Testis (tissue), 2 donors: Measurements from ENCODE around the gene EHHADH.

Experiments used
- POLR2A ChIP-seq: fragments of 450-650 bp; IDR thresholded peaks from one replicate; pipeline ENCODE4 v1.6.1; 2017; ENCODE audit warnings: antibody characterized with exemption, mild to moderate bottlenecking, moderate library complexity
- TF ChIP-seq, protein P1 (sequence below), 3 experiments: fragments of 450-650 bp in 2 of 3; fragments of 200-600 bp in 1 of 3; sonication (generic) in 1 of 3; IDR thresholded peaks; one replicate each; pipeline ENCODE4 v1.5.1; 2016 to 2019; ENCODE audit warnings: antibody characterized with exemption in 3 of 3, mild to moderate bottlenecking in 2 of 3, moderate library complexity in 1 of 3

DNA sequence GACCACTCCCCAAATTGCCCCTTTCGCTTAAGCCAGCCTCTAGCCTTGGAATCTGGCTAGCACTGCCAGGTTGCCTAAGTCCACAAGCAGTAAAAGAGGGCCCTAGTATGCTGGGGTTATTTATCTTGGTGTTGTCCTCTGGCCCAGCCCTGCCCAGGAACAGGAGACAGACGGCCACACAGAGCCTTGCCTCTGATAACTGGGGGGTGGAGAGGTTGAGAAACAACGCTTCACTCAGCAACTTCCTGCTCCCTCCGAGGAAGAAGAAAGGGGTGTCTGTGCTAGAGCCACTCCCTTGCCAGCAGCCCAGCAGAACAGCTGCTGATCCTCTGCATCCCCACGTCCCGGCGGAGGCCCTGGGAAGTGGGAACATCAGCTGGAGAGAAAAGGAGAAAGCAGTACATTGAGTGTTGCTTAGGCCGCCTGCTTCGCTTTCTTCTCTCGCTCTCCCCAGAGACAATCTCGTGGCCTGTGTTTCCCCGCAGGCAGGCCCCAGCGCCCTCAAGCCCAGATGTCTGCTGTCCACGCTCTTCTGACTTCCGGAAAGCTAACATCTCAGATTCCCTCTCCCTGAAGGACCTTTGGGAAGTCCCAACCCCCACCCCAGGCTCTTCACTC, 78.4 kb downstream of the EHHADH start:
- no peak for TF ChIP-seq POLR2A
- TF ChIP-seq, protein P1, sequence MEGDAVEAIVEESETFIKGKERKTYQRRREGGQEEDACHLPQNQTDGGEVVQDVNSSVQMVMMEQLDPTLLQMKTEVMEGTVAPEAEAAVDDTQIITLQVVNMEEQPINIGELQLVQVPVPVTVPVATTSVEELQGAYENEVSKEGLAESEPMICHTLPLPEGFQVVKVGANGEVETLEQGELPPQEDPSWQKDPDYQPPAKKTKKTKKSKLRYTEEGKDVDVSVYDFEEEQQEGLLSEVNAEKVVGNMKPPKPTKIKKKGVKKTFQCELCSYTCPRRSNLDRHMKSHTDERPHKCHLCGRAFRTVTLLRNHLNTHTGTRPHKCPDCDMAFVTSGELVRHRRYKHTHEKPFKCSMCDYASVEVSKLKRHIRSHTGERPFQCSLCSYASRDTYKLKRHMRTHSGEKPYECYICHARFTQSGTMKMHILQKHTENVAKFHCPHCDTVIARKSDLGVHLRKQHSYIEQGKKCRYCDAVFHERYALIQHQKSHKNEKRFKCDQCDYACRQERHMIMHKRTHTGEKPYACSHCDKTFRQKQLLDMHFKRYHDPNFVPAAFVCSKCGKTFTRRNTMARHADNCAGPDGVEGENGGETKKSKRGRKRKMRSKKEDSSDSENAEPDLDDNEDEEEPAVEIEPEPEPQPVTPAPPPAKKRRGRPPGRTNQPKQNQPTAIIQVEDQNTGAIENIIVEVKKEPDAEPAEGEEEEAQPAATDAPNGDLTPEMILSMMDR (IDR thresholded peaks at IDR 0.05) = no peak
